Measurements from ENCODE around the gene SEMA6A.

DNA sequence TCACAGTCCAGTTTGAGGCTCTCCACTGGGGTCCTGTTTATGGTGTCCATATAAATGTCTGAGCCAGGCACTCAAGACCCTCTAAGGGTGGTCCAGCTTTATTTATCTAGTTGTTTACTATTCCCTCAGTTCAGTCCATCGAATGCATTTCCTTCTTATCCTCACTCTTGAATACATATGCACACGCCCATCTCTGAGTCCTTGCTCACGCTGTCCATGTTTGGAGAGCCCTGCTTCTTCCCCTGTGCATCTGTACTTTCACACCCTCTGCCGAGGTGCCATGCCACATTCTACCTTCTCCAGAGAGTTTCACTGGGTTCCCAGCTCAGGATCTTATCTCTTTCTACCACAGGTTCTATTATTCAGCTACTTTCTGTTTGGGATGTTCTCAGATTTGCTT, 30.2 kb upstream of the SEMA6A start:
- TF ChIP-seq, protein P1, sequence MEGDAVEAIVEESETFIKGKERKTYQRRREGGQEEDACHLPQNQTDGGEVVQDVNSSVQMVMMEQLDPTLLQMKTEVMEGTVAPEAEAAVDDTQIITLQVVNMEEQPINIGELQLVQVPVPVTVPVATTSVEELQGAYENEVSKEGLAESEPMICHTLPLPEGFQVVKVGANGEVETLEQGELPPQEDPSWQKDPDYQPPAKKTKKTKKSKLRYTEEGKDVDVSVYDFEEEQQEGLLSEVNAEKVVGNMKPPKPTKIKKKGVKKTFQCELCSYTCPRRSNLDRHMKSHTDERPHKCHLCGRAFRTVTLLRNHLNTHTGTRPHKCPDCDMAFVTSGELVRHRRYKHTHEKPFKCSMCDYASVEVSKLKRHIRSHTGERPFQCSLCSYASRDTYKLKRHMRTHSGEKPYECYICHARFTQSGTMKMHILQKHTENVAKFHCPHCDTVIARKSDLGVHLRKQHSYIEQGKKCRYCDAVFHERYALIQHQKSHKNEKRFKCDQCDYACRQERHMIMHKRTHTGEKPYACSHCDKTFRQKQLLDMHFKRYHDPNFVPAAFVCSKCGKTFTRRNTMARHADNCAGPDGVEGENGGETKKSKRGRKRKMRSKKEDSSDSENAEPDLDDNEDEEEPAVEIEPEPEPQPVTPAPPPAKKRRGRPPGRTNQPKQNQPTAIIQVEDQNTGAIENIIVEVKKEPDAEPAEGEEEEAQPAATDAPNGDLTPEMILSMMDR (IDR thresholded peaks at IDR 0.05) = no peak
- TF ChIP-seq POLR2A (IDR thresholded peaks at IDR 0.05) = no peak

Measured in right lobe of liver (tissue), 4 donors.